Measurements from ENCODE around the gene KRT16. TPM values are rescaled to one million over a fixed set of nuclear protein-coding genes. Genes with fewer than 3 reads are reported as not detected.

KRT16 gene
- total and polyA plus RNA-seq, 10 of the 15 experiments (the other 5 are each of a cell fraction or from before 2014, with no cell fraction given), result 0.07 TPM; not detected in 9

GRCh38 chr17:41595585-41595984 is 17.0 kb downstream of the KRT16 start:
- Histone ChIP-seq H3K4me2 (ENCODE audit: control insufficient read depth, insufficient read depth) (no peak overlapping the region), H3K4me1 (ENCODE audit: control insufficient read depth, insufficient read depth, low read length) (no peaks in the 10 kb centered on the region), H3K4me3 (no peak overlapping the region), H4K20me1 (ENCODE audit: control insufficient read depth, insufficient read depth) (no peaks in the 10 kb centered on the region), H3K9ac (ENCODE audit: control insufficient read depth, insufficient read depth, low read length) (no peak overlapping the region), H2AFZ (ENCODE audit: control insufficient read depth, low read depth, low read length) (no peak overlapping the region), H3K36me3 (ENCODE audit: control insufficient read depth in 2 of 2, insufficient read depth in 2 of 2, low read length in 1 of 2) (no peaks in the 10 kb centered on the region), H3K27me3 (replicated peaks in 1 of 2; ENCODE audit: control insufficient read depth in 2 of 2, insufficient read depth in 2 of 2, low read length in 1 of 2) (peaks cover 0 to 2% of the 10 kb centered on the region in 2 experiments; a peak in 2 of 4 replicates), H3K79me2 (ENCODE audit: control insufficient read depth, insufficient read depth, low read length) (no peaks in the 10 kb centered on the region), H3K27ac (ENCODE audit: control insufficient read depth, insufficient read depth) (no peak overlapping the region), H3K9me3 (replicated peaks; ENCODE audit: control insufficient read depth, insufficient read depth, low read length) (no peaks in the 10 kb centered on the region)
- DNase-seq (ENCODE audit: low read depth, low spot score), result no peak
- no peak for TF ChIP-seq RAD51 (IDR thresholded peaks at IDR 0.05)
- no peak for TF ChIP-seq ZBTB4 (CRISPR knock-in tag; IDR thresholded peaks at IDR 0.05)
- TF ChIP-seq SREBF1 (IDR thresholded peaks at IDR 0.05; ENCODE audit: low read length), result no peak
- TF ChIP-seq TBL1XR1 (IDR thresholded peaks at IDR 0.05; ENCODE audit: low read depth, low read length), result no peak
- no peak for TF ChIP-seq BCL11A (IDR thresholded peaks at IDR 0.05; ENCODE audit: low read depth, low read length)
- no peak for TF ChIP-seq TARDBP (IDR thresholded peaks at IDR 0.05; ENCODE audit: borderline replicate concordance)
- TF ChIP-seq STAT3 (IDR thresholded peaks at IDR 0.05; ENCODE audit: low read depth, low read length), result no peak
- no peak for TF ChIP-seq ZNF207 (IDR thresholded peaks at IDR 0.05; ENCODE audit: borderline replicate concordance)
- no peak for TF ChIP-seq HDAC2 (IDR thresholded peaks at IDR 0.05)
- no peak for TF ChIP-seq ZNF274 (IDR thresholded peaks at IDR 0.05; ENCODE audit: insufficient read depth, insufficient read length)
- no peak for TF ChIP-seq EZH2 (IDR thresholded peaks at IDR 0.05; ENCODE audit: borderline replicate concordance, control insufficient read depth, low read depth, low read length)
- TF ChIP-seq JUND (IDR thresholded peaks at IDR 0.05; ENCODE audit: low read depth, low read length), result no peak
- no peak for TF ChIP-seq SP1 (IDR thresholded peaks at IDR 0.05; ENCODE audit: low read depth, low read length)
- no peak for TF ChIP-seq YBX1 (IDR thresholded peaks at IDR 0.05)
- no peak for TF ChIP-seq POLR2AphosphoS2 (IDR thresholded peaks at IDR 0.05; ENCODE audit: low read depth, low read length)
- in situ Hi-C loops (cut with MboI) (no loop called here), intact Hi-C loops (cut with micrococcal nuclease; ENCODE audit: unreplicated experiment) (no loop called here)
- ATAC-seq, result no peak
- SMC1A ChIA-PET (ENCODE audit: uncharacterized antibody, unreplicated experiment), result no interaction called here
- CTCF ChIA-PET, result no interaction called here
- BruUV-seq (replicated peaks), result no TSS peak
- RAD21 ChIA-PET (ENCODE audit: unreplicated experiment), result no interaction called here
- no peak for FAIRE-seq
- WGBS (ENCODE audit: insufficient coverage, insufficient replicate concordance, low lambda C conversion rate, missing lambda C conversion rate), result 48% methylated on average over 8 of the region's 8 CpGs
- POLR2A ChIA-PET, result no interaction called here
